ENCODE measurements around the gene DOCK3.
"Not testable (repeated sequence)": the region's sequence is repeated elsewhere in the genome, so short reads cannot be mapped to it uniquely, and the experiment has no call there.

DOCK3 gene

DNA sequence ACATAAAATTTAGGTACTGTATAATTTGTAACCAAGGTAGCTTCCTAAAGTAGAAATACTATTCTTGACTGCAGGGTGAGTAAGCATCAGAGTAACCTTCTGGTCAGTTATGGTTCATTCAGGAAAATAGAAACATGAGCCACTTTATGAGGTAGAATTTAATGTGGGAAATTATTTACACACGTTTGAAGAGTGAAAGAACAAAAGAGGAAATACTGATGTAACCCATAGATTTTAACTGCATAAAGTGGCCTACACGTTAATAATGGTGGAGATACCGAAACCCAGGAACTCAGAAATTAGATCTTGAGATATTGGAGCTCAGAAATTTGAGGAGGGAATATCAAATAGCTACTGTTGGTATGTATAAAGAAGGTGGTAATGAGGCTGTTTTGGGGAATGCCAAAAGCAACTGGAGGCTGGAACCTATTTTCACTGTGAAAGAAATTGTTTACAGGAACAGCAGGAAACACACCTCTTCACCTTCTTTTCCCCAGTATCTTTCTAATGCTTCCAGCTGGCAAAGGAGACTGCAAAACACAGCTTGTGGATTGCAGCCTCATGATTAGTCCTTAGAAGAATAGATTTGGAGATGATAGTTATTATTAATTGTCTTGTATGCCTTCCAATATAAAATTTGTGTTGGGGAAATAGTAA is 216.1 kb downstream of the DOCK3 start:
- DNase-seq, result no peak

DNA sequence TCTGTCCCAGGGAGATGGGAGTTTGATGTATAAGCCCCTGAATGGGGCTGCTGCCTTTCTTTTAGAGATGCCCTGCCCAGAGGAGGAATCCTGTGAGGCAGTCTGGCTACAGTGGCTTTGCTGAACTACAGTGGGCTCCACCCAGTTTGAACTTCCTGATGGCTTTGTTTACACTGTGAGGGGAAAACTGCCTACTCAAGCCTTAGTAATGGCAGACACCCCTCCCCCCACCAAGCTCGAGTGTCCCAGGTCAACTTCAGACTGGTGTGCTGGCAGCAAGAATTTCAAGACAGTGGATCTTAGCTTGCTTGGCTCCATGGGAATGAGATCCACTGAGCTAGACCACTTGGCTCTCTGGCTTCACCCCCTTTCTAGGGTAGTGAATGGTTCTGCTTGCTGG is 226.4 kb downstream of the DOCK3 start:
- DNase-seq, result not testable (repeated sequence)

DNA sequence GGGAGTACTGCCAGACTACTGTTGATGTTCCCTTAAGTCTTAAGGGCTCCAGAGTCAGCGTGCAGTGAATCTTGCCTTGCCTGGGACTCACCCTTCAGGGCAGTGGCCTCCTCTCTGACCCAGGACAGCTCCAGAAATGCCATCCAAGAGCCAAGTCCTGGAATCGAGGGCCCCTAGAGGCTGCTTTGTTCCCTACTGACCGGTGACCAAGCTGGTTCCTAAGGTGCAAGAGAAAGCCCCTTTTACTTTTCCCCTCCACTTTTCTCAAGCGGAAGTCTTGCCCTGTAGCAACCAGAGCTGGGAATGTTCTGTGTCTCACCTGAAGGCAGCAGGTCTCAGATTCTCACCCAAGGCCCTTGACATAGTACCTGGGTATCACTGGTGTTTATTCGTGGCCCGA is 238.0 kb downstream of the DOCK3 start:
- DNase-seq, result no peak

DNA sequence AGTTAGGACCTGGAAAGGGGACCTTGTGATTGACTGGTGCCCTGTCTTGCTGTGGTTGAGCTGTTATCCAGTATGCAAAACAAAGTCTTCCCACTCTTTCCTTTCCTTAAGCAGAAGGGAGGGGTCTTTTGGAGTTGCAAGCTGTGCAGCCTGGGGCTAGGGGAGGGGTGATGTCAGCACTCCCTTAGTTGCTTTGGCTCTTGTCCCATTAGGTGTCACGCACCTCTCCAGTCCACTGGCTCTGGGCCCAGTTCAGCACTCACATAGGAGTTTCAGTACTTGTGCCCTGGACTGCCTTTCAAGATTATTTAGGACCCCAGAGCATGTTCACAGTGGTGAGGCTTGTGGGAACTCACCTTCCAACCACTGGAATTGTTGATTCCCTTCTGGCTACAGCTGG is 238.5 kb downstream of the DOCK3 start:
- DNase-seq, result no peak

DNA sequence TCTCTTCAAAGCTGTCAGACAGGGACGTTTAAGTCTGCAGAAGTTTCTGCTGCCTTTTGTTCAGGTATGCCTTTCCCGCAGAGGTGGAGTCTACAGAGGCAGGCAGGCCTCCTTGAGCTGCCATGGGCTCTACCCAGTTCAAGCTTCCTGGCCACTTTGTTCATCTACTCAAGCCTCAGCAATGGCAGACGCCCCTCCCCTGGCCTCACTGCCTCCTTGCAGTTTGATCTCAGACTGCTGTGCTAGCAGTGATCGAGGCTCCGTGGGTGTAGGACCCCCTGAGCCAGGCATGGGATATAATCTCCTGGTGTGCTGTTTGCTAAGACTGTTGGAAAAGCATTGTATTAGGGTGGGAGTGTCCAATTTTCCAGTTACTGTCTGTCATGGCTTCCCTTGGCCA is 247.3 kb downstream of the DOCK3 start:
- not testable (repeated sequence) for DNase-seq

DNA sequence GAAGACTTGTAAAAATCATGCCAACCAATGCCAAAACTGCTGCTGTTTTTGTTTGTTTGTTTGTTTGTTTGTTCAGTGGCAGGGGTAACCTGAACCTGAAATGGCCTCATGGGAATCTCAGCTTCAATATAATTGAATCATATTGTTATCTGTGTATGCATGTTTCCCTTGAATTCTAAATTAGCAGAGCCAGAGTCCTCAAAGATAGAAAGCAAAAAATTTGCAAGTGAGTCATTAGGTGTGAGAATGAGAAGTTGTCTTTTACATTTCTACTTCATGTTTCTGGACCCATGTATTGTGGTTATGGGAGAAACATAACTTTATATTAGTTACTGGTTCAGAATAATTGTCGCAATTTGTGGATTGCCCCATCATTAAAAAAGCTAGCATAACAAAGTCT is 249.2 kb downstream of the DOCK3 start:
- no peak for DNase-seq

DNA sequence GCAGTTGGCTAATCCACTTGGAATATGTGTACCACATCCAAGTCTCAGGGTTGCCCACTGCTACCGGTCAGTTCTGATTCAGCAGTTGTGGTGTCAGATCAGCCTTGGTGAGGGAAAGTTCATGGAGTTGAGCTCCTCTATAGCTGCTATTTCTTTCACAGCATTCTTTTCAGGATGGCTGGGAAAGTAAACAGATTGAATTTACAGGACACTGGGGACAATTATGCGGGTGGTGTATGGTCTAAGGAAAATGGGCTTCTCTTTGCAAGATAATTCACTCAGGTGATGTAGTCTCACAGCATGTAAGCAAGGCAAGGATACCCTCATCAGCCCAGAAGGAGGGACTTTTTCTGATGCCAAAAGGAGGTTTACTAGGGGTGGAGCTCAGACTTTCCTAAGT is 249.9 kb downstream of the DOCK3 start:
- DNase-seq, result no peak

DNA sequence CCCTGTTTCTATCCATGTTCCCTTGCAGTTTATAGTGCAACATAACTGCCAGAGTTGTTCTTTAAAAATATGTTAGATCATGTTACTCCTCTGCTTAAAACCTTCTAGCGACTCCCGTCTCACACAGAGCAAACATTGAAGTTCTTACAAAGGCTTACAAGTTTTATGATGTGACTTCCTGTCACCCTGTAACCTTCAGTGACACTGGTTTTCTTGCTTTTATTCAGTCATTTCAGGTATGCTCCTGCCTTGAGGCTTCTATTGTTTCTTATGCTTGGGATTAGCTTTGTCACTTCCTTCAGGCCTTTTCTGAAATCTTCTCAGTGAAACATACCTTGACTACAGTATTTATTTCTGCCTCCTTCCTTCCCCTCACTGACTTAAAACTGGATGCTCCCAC is 252.1 kb downstream of the DOCK3 start:
- DNase-seq, result no peak

DNA sequence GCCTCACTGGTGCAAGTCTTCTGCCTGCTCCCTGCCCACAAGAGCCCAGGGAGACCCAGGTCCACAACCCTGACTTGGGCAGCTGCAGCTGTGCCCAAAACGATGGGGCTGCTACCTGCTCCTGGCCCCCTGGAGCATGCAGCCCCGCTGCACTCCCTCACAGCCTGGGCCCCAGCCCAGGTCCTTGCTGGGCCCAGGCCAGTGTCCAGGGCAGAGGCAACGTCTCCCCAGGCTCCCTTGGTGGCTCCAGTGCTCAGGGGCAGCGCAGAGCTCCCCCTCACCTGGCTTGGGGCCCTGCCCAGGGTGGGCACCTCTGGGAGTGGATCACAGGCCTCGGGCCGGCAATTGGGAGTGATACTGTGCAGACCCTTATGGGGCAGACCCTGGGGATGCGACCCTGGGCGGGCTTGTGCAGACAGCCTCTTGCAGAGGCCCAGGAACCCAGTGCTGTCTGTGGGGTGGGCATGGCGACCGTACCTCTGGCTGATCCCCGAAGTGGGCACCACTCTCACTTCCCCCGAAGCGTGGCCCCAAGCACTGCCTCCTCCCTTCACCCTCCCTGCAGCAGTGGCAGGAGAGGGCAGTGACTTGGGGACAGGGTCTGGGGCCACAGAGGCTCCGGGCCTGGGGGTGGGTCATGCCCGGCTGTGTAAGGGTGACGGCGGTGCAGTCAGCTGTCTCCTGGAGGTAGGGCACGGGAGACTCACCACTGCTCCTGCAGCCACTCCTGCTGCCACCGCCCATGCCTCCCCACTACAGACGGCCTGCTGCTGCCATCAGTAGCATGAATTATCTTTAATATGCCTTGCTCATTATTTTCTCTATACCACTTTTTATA is 255.9 kb downstream of the DOCK3 start:
- no peak for DNase-seq

DNA sequence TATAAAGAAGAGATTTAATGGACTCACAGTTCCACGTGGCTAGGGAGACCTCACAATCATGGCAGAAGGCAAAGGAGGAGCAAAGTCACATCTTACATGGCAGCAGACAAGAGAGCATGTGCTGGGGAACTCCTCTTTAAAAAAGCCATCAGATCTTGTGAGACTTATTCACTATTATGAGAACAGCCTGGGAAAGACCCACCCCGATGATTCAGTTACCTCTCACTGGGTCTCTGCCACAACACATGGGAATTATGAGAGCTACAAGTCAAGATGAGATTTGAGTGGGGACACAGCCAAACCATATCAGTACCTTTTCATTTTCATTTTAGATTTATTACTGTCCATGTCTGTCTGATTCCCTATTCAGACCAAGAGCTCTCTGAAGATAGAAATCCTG is 258.2 kb downstream of the DOCK3 start:
- DNase-seq, result not testable (repeated sequence)

DNA sequence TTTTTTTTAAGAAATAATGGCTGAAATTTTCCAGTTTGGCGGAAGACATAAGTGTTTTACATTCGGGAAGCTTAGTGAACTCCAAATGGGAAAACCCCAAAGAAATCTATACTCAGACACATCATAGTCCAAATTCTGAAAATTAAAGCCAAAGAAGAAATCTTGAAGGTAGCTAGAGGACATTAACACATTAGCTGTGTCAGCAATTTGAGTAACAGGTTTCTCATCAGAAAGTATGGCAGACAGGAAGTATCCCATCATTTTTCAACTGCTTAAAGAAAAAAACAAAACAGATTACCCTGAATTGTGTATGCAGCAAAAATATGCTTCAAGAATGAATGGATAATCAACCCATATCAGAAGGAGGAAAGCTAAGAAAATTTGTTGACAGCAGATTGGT is 261.7 kb downstream of the DOCK3 start:
- no peak for DNase-seq

DNA sequence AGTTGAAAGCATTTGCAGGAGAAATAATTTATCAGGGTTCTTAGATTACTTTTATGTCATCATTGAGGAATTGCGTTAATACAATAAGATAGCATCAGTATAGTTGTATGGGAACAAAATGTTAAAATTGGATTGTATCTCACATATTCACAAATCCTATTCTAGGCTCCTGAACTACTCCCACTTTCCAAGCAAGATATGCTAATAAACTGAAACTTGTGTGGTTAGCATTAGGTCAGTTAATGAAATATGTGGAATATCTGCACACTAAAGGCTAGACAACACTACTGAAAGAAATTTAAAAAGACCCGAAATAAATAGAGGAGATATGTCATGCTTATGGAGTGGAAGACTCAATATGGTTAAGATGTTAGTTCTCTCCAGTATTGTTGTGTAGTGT is 272.7 kb downstream of the DOCK3 start:
- no peak for DNase-seq

DNA sequence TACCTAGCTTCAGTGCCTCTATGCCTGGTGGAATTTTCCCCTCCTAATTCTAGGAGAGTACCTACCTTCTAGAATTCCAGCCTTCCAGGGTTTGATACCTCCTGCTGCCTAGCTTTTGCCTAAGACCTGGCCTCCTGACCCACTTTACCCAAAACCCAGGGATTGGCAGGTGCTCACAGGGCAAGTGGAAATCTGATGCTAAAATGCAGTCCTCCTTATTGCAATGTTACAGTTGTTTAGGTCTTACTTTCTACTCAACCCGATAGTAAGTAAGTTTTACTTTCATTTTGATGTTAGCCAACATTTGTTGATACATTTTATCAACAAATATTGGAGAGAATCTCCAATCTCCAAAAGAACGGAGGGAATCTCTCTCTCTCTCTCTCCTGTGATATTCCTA is 275.9 kb downstream of the DOCK3 start:
- DNase-seq, result peak; percentile 40

DNA sequence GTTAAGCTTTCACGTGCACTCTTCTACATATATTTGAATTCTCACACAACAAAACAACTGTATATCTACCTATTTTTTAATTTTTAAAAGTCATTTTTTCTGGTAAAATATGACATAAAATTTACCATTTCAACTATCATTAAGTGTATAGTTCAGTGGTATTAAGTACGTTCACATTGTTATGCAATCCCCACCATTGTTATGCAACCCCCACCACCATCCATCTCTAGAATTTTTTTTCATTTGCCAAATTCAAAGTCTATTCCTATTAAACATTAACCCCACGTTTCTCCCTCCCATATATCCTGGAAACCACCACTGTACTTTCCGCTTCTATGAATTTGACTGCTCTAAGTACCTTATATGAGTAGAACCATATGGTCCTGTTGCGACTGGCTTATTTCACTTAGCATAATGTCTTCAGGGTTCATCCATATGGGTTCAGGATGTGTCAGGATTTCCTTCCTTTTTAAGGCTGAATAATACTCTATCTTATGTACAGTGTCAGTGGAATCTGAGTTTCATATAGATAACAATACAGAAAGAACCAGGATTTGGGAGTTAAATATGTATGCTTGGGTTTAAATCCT is 279.2 kb downstream of the DOCK3 start:
- DNase-seq, result no peak

DNA sequence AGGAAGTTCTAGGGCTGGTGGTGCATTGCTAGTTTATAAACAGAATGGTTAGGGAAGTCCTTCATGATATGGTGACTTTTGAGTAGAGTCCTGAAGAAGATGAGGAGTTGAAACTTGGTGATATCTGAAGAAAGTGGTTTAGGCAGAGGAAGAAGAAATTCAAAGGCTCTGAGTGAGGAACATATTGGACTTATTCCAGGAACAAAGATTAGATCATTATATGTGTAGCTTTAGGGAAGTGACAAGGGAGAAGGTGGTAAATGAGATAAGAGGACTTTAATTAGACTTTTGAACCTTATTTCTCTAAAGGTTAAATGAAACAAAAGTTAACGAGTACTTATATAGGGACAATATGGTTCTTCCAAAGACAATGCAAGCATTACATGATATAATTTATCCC is 286.7 kb downstream of the DOCK3 start:
- DNase-seq, result peak; percentile 24

DNA sequence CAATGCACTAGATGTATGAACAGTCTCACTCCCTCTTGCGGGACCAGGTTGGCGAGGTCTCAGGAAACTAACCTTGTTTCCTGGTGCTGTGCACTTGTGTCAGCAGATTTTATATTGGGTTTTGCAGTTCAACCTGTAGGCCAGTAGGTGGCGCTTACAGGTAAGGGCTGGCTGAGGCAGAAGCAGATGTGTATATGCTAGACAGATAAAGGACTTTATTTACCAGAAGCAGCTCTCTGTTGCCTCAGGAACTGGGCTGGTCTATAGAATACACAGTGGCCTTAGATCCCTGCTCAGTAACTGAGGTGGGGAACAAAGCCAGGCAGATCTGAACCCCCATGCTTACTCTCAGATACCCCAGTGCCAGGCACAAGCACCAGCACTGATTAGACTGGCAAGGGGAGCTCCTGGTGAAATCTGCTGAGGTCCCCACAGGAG is 296.8 kb downstream of the DOCK3 start:
- DNase-seq, result peak; percentile 53

DNA sequence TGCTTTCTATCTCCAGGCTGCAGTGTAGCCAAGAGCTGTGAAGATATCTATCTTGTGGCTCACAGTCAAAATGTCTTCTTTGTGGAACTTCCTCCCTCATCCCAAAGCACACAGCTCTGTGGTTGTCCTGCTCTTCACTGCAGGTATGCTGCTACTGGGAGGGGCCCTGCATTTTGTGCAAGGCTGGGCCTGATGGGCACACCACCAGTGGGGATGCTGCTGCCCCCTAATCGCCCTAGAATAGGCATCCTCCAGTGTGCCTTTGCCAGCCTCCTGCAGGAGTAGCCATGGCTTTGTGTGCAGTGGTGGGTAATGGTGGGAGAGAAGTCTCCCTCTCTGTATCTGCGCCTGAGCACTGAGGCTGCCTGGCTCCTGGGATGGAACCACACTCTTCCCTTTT is 297.3 kb downstream of the DOCK3 start:
- DNase-seq, result no peak

DNA sequence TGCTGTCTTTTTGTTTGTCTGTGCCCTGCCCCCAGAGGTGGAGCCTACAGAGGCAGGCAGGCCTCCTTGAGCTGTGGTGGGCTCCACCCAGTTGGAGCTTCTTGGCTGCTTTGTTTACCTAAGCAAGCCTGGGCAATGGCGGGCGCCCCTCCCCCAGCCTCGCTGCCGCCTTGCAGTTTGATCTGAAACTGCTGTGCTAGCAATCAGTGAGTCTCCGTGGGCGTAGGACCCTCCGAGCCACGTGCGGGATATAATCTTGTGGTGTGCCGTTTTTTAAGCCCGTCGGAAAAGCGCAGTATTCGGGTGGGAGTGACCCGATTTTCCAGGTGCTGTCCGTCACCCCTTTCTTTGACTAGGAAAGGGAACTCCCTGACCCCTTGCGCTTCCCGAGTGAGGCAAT is 303.9 kb downstream of the DOCK3 start:
- not testable (repeated sequence) for DNase-seq

DNA sequence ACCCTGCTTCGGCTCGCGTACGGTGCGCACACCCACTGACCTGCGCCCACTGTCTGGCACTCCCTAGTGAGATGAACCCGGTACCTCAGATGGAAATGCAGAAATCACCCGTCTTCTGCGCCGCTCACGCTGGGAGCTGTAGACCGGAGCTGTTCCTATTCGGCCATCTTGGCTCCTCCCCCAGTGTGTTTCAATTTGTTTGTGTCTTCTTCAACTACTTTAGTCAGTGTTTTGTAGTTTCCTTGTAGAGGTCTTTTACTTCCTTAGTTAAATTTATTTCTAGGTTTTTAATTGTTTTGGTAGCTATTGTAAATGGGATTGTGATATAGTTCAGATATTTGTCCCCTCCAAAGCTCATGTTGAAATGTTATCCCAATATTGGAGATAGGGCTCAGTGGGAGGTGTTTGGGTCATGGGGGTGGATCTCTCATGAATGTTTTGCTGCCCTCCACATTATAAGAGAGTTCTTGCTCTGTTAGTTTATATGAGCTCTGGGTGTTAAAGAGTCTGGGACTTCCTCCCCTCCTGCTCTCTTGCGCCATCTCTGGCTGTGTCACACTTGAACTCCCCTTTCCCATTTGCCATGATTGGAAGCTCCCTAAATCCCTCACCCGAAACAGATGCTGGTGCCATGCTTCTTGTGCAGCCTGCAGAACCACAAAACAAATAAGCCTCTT is 304.4 kb downstream of the DOCK3 start:
- peak; percentile 2 for DNase-seq

DNA sequence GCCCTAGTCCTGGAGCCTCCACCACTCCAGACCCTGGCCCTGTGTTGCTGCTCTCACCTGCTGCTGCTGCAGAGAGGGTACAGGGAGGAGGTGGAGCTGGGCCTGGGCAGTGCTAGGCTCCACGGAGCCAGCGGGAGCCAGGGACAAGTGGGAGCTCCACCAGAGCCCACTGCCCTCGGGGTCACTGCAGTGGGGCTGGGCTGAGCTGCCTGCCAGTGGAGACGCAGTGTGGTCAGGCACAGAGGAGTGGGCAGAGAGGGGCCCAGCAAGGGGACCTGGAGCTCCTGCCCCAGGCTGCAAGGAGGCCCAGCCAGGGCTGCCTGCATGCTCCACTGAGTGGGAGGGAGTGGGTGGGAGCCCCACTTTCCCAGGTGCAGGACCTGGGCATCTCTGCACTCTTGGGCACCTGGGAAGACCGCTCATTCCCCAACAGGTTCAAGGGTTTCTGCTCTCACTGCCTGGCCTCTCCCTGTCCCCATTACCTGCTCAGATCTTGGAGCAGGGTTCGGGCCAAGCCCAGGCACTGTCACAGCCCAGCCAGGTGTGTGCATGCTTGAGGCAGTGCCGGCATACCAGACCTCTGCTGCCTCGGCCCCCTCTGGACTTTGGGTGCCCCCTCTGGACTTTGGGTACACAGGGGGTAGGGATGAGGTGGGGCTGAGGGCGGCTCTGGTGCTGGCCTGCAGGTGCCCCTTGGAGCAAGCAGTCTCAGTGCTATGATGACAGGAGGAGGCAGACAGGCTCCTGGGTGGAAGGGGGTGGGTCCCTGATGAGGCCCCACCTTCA is 308.0 kb downstream of the DOCK3 start:
- no peak for DNase-seq

DNA sequence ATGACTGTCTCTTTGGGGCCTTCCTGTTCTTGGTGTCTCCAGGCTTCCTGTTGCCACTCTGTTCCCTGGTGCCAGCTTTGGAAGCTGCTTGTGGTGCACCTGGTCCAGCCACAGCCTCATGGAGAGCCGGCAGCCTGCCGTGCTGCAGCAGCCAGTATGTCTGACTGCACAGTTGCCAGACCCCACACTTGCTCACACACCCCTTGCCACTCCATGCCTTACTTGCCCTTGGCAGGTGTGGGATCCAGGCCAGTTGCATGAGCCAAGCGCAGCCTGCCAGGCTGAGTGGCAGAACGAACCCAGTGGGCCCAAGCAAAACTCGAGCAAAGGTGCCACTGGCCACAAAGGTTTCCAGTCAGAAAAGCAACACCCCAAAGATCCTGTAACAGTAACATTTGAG is 309.2 kb downstream of the DOCK3 start:
- no peak for DNase-seq

DNA sequence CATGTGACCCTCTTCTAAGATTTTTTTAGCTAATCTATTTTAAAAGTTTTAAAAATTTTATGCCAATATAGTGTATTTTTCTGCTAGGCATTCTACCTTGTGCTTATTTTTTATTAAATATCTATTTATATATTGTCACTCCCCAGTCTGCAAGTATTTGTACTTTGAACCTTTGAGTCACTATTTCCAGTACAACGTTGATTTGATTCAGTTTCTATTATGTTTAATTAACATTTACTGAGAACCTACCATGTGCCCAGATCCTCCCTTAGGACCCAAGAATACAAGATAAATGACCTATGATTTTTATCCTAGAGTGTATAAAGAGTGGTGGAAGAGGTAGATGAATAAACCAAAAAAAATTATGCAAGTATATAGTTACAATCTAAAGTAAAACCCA is 311.2 kb downstream of the DOCK3 start:
- DNase-seq, result no peak

DNA sequence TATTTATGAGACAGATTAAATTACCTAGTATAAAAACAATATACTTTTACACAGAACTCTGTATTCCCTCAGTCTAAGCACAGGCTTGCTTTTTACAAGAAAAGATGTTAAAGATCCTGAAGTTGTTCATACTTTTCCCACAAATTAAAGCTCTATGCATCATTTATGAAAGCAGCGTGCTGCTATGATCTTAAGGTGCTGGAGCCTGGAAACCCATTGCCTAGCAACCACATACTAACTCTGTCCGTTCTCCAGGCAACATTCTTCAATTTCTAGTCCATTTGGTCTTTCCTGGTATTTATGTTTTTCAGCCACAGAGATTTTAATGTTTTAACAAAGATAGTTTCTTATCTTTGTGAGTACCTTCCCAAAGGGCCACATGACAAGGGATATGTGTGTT is 312.0 kb downstream of the DOCK3 start:
- no peak for DNase-seq

Measured in inflammatory macrophage treated with lipopolysaccharide for 4 hours (primary cell).